Large intestine (tissue), 3 donors: ENCODE measurements around the gene C1orf53. TPM values are rescaled to one million over a fixed set of nuclear protein-coding genes. Genes with fewer than 3 reads are reported as not detected.

Experiments
- DNase-seq, 2 donors: peaks; one replicate each; pipeline versions ENCODE4 v3.0.0 to v3.0.0-alpha.2; 2013
- H3K27ac ChIP-seq: one replicate; pipeline ENCODE4 v1.5.1; 2013; ENCODE audit warnings: low read length
- H3K27me3 ChIP-seq: 2 replicates; pipeline ENCODE4 v1.6.1; 2013; ENCODE audit warnings: low read length; ENCODE audit not compliant: control insufficient read depth, insufficient read depth
- H3K36me3 ChIP-seq: 2 replicates; pipeline ENCODE4 v1.6.1; 2013; ENCODE audit warnings: low read length; ENCODE audit not compliant: control insufficient read depth, insufficient read depth
- H3K4me1 ChIP-seq: one replicate; pipeline ENCODE4 v1.6.1; 2013; ENCODE audit warnings: low read length; ENCODE audit not compliant: control insufficient read depth, insufficient read depth
- H3K4me3 ChIP-seq: one replicate; pipeline ENCODE4 v1.5.1; 2013; ENCODE audit warnings: low read length
- H3K9me3 ChIP-seq: one replicate; pipeline ENCODE4 v1.6.1; 2013; ENCODE audit warnings: mild to moderate bottlenecking, low read depth, low read length, moderate library complexity; ENCODE audit not compliant: control insufficient read depth
- WGBS: methylation state at CpG from one replicate; pipeline ENCODE4 v1.1.5; 2013; ENCODE audit warnings: low lambda C conversion rate; ENCODE audit not compliant: insufficient coverage; 5-methylcytosine and 5-hydroxymethylcytosine counted together
- polyA plus RNA-seq: library from polyadenylated mRNA; unstranded; fragments of 120-200 nt; gene quantifications from one replicate; pipeline ENCODE4 v1.2.1, GENCODE V29; 2013

The C1orf53 gene
- polyA plus RNA-seq, 1 donor, result 8.2 TPM

DNA sequence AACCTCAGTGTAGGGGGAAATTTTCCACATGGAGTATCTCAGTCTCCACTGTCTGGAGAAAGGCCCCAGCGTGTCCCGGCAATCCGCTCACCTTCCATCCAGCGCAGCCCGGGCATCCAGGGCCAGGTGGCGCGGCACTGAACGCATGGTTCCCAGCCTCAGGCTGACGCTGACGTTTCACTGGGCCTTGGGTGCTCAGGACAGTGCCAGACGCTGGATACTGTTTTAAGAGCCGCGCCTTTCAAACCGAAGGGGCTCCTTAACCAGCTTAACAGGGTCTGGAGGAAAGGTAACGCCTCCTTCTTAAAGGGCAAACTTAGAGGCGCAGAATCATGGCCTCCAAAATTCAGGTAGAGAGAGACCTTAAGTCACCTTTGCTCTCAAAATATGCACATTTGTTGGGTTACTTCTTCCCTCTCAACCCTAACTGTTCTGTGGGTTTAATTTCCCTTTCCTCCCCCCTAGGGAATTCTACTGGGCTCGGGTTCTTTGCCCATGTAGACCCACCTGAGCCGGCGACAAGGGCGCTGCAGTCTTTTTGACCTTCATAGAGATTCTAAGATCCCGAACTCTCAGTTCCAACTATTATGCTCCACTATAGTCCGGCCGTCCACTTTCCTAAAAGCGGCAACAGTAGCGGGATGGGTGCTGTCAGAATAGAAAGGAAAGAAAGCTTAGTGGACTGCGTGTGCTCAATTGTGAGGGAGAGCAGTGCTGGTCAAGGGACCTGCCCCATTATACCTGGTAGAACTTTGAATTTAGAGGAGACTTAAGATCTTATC is 11.3 kb downstream of the C1orf53 start:
- Histone ChIP-seq H3K9me3 (peaks cover 15% of the 10 kb centered on the region), H3K4me1 (peaks cover 21% of the 10 kb centered on the region), H3K36me3 (no peaks in the 10 kb centered on the region), H3K4me3 (no peak overlapping the region), H3K27me3 (peaks cover 100% of the 10 kb centered on the region), H3K27ac (no peak overlapping the region)
- DNase-seq, result no peak
- no CpG with 5 or more reads among the region's 26 CpGs for WGBS

DNA sequence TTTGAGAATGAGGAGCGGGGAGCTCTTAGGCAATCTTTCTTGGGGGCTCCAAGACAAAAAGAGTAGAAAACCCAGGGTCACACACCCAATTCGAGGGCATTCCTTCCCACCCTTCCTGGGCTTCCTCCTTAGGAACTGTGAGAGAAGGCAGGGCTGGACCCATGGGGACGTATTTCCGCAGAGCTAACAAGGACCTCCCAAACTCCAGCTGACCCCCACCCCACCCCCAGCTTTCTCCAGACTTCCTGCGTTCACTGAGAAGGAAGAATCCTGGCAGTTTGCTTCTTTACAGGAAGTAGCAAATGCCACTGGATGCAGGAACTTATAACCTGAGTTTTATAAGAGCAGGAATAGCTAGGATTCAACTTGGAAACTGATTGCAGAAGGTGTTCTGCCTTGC is 12.1 kb downstream of the C1orf53 start:
- peaks cover 21% of the 10 kb centered on the region for H3K4me1 ChIP-seq

DNA sequence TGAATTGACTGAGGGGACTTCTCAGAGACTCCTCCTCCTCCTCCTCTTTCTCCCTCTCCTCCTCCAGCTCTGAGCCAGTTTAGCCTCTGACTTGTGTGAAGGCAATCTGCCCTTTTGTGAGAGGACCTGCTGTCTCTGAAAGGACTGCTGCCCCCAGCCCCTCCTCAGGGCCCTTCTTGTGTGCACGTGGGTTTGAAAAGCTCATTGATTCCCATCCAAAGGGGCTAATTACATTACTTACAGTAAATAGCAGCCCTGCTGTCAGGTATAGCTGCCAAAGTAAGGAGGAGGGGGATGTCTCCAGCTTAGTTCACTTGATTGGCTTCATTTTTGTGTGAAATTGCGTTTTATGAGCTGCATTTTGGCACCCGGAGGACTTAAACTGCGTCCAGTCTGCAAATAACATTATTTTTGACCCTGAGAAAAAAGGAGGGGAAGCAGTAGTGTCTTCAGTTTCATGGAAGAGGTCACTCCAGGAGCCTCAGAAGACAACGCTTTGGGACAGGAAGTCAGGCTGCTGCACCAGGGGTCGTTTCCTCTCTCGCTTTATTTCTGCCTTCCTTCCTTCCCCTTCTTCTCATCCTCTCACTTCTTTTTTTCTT is 12.9 kb downstream of the C1orf53 start:
- Histone ChIP-seq H3K4me3 (no peak overlapping the region), H3K27ac (no peak overlapping the region), H3K36me3 (no peaks in the 10 kb centered on the region), H3K9me3 (peaks cover 18% of the 10 kb centered on the region), H3K27me3 (peaks cover 100% of the 10 kb centered on the region), H3K4me1 (peaks cover 24% of the 10 kb centered on the region)
- no peak for DNase-seq
- WGBS, result 0% methylated on average over 2 of the region's 7 CpGs

More for the DNA sequence above, 12.1 kb downstream of the C1orf53 start:
- Histone ChIP-seq H3K9me3 (peaks cover 15% of the 10 kb centered on the region), H3K4me3 (no peak overlapping the region), H3K27ac (no peak overlapping the region), H3K27me3 (peaks cover 100% of the 10 kb centered on the region), H3K36me3 (no peaks in the 10 kb centered on the region)
- WGBS, result no CpG with 5 or more reads among the region's 5 CpGs
- no peak for DNase-seq

DNA sequence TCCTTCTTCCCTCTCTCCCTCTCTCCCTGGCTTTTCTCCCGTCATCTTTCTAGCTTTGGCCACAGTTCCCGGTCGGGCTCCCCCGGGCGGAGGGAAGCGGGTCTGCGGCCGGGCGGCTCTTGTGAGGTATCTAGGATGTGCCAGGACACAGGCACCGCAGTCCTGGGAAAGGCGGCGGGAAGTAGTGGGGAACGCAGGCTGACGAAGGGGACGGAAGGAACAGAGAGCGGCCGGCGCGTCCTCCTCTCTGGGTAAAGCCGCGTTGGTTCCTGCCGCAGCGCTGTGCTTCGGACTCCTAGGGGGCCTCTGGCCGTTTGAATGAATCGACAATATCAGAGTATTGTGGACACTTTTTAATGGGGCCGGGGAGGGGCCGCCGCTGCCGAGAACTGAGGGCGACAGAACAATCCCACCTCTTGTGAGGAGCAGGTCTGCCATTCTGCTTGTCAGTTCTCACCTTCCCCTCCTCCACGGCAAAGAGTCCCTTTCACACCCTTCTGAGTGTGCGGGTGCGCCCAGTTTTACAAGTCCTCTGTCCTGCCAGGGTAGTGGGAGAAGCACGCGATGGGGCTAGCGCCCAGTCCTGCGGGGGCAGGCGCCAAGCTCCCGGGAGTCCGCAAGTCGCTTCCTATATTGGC is 13.6 kb downstream of the C1orf53 start:
- no CpG with 5 or more reads among the region's 42 CpGs for WGBS

DNA sequence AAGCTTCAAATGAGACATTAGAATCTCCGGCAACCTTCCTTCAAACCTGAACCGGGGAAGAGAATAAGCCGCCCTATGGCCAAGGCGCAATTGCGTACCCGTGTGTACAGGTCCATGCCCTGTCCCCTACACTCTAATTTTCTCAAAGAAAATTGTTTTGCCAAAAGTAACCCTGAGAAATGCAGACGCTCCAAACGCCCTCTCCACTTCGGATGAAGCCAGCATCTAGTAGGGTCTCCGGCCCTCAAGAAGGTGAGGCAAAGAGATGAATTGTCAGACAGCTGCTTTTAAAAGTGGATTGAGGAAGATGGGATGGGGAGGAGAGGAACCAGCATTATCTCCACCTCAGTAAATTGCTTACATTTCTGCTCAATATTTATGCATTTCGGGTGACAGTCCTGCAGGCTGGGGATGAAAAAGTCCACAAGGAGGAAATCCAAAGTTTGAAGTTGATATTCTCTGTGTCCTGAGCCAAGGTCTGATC is 14.1 kb downstream of the C1orf53 start:
- no peak overlapping the region for H3K4me3 ChIP-seq
- WGBS, result 3% methylated on average over 7 of the region's 11 CpGs

More for the DNA sequence above, 13.6 kb downstream of the C1orf53 start:
- H3K4me1 ChIP-seq, result peaks cover 22% of the 10 kb centered on the region
- H3K27ac ChIP-seq, result no peak overlapping the region
- peaks cover 100% of the 10 kb centered on the region for H3K27me3 ChIP-seq
- no peaks in the 10 kb centered on the region for H3K36me3 ChIP-seq
- no peak overlapping the region for H3K4me3 ChIP-seq
- peak in 1 of 2 donors; percentile 42 for DNase-seq
- peaks cover 18% of the 10 kb centered on the region for H3K9me3 ChIP-seq

DNA sequence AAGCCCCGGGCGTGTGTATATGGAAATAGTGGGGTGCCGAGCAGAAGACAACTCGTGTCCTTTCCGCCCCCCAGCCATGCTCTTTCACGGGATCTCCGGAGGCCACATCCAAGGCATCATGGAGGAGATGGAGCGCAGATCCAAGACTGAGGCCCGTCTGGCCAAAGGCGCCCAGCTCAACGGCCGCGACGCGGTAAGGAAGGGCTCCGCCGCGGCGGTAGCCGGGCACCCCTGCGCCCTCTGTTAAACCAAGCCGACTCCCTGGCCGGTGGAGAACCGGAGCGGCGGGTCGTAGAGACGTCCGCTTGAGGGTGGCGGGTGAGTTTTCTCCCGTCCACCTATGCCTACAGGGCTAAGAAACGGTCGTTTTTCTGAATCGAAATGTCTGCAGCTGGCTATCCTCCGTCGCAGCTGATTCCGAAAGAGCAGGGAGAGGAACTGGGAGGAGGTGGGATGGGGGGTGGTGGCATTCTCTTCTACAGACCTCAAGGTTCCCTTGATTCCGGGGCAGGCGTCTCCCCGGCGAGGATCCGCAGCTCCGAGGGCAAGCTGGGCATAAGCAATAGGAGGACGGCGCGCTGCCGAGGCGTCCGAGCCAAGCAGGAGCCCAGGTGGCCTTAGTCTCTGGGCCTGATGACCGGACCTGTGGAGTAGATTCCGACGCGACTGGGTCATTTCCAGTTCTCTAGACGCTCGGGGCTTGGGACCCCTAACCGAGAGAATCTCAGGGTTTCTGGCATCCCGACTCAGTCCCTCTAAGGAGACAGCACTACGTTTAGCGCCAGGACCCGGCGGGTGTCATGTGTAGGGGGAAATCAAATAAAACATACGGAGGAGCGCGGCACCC is 15.6 kb downstream of the C1orf53 start:
- no CpG with 5 or more reads among the region's 64 CpGs for WGBS
- peak in 1 of 2 donors; percentile 51 for DNase-seq
- Histone ChIP-seq H3K36me3 (no peaks in the 10 kb centered on the region), H3K27ac (no peak overlapping the region), H3K27me3 (peaks cover 100% of the 10 kb centered on the region), H3K9me3 (peaks cover 14% of the 10 kb centered on the region), H3K4me1 (peaks cover 21% of the 10 kb centered on the region), H3K4me3 (peak overlapping the region; percentile 8)

More for the DNA sequence above, 14.1 kb downstream of the C1orf53 start:
- Histone ChIP-seq H3K27ac (no peak overlapping the region), H3K4me1 (peaks cover 24% of the 10 kb centered on the region), H3K27me3 (peaks cover 100% of the 10 kb centered on the region), H3K9me3 (peaks cover 17% of the 10 kb centered on the region), H3K36me3 (no peaks in the 10 kb centered on the region)
- no peak for DNase-seq

DNA sequence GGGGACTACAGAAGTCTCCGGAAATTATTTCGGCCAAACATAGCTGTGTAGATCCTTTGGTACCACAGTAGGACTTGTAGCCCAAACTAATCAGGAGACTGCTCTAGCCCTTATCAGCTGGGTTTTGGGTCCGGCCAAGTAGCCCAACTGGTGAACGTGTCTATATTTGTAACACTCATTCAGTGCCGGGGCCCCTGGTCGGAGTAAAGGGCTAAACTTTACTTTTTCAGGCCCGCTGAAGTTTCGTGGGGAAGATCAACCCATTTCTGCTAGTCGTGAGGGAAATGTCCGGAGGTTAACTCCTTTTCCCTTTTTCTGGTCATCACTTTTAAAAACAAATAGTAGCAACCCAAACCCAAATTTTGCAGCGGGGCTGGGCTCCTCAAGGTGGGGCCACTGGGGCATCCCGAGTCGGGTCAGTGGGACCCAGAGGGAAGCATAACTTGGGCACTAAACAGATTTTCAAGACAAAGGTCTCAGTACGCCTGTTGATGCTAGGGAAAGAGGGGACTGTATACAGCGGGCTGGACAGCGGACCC is 16.4 kb downstream of the C1orf53 start:
- Histone ChIP-seq H3K9me3 (peaks cover 14% of the 10 kb centered on the region), H3K27me3 (peaks cover 100% of the 10 kb centered on the region), H3K27ac (no peak overlapping the region), H3K36me3 (no peaks in the 10 kb centered on the region), H3K4me1 (peaks cover 21% of the 10 kb centered on the region), H3K4me3 (no peak overlapping the region)
- WGBS, result no CpG with 5 or more reads among the region's 16 CpGs
- no peak for DNase-seq

DNA sequence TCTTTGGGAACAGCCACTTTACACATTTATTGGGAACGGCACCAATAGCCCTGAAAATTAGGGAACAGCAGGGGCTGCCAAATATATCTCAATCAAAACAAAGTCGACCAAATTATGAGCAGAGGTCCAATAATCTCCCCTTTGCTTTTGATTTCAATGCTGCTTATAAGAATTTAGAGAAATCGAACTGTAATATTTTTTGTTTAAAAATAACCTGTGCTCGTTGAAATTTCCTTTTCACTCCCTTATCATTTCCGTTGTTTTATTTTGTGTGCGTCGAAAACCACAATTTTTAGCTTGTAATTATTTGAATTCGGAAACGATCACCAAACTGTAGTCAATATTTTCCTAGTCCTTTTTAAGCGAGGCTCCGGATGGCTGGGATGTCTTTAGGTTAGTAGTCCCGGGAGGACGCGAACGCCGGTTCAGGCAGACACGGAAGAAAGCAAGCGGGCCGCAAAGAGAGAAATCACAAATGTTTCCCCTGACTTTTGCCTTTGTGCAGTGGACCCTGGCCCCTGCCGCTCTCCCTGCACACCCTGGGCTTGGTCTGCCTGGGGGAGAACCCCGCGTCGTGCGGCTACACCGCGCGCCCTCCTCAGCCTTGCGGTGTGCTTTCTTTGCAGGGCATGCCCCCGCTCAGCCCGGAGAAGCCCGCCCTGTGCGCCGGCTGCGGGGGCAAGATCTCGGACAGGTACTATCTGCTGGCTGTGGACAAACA is 17.1 kb downstream of the C1orf53 start:
- peaks cover 21% of the 10 kb centered on the region for H3K4me1 ChIP-seq
- no peak overlapping the region for H3K4me3 ChIP-seq
- H3K9me3 ChIP-seq, result peaks cover 14% of the 10 kb centered on the region
- H3K27me3 ChIP-seq, result peaks cover 98% of the 10 kb centered on the region
- no peak for DNase-seq
- no peaks in the 10 kb centered on the region for H3K36me3 ChIP-seq
- 9% methylated on average over 4 of the region's 35 CpGs for WGBS
- no peak overlapping the region for H3K27ac ChIP-seq

DNA sequence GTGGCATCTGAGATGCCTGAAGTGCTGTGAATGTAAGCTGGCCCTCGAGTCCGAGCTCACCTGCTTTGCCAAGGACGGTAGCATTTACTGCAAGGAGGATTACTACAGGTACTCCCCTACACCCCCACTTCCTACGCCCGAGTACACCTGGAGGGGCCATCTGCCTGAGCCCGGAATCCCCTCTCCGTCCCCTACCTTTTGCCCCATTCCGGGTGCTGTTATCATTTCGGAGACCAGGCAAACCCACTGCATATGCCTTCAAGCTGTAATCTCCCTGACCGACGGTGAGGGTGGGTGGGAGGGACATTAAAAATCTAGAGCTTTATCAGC is 17.6 kb downstream of the C1orf53 start:
- 0% methylated on average over 2 of the region's 11 CpGs for WGBS
- H3K27me3 ChIP-seq, result peaks cover 93% of the 10 kb centered on the region
- H3K27ac ChIP-seq, result no peak overlapping the region
- H3K4me1 ChIP-seq, result peaks cover 21% of the 10 kb centered on the region
- no peak overlapping the region for H3K4me3 ChIP-seq
- H3K9me3 ChIP-seq, result peaks cover 14% of the 10 kb centered on the region
- no peaks in the 10 kb centered on the region for H3K36me3 ChIP-seq
- no peak for DNase-seq
